ENCODE data around the gene LMTK3.

The LMTK3 gene

DNA sequence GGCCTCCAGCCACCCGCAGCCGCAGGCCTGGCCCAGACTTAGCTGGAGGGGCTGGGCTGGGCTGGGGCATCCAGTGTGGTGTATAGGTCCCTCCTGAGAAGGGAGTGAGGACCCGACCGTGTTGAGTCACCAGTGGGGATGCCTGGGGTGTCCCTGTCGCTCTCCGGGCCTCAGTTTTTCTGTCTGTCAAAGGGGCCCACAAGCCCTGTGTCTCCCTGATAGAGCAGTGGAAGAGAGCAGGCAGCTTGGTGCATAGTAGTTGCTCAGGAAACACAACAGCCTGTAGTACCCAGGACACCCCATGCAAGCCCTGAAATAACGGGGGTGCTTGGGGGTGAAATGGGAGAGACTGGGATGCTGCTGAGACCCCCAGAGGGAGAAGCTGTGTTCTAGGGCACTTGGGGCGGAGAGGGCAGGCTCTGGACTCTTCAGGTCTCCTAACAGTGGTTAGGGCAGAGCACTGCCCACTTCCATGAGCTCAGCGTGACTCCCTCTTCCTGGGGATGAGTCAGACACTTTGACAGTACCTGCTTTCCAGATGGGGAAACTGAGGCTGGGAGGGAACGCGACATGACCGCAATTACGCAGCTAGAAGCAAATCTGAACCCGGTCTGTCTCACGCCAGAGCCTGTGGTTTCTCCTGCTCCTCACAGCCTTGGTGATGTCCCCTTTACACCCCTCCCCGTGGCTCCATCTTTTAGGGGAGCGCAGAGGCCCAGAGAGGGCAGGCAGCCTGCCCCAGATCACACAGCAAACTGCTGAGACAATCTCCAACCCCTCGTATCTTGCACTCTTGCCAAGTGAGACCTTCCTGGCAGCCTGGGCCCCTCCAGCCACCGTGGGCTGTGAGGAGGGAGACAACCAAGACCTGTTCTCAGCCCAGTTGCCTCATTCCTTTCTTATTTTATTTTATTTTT, 41.0 kb upstream of the LMTK3 start:
- no peak overlapping the region for H3K27ac ChIP-seq (ENCODE audit: insufficient read depth, low read length, poor library complexity, severe bottlenecking)
- no peaks in the 10 kb centered on the region for H3K4me1 ChIP-seq (ENCODE audit: control insufficient read depth, insufficient read depth, low read length, poor library complexity, severe bottlenecking)
- H3K9me3 ChIP-seq (ENCODE audit: control insufficient read depth, low read length) = no peaks in the 10 kb centered on the region
- H3K27me3 ChIP-seq (replicated peaks; ENCODE audit: control insufficient read depth, insufficient read depth, low read length, poor library complexity, severe bottlenecking) = no peaks in the 10 kb centered on the region
- no peak overlapping the region for H3K4me3 ChIP-seq (ENCODE audit: insufficient read depth, low read depth, low read length, poor library complexity, severe bottlenecking)
- DNase-seq = no peak
- H3K36me3 ChIP-seq (ENCODE audit: control insufficient read depth, insufficient read depth, low read length) = no peaks in the 10 kb centered on the region

DNA sequence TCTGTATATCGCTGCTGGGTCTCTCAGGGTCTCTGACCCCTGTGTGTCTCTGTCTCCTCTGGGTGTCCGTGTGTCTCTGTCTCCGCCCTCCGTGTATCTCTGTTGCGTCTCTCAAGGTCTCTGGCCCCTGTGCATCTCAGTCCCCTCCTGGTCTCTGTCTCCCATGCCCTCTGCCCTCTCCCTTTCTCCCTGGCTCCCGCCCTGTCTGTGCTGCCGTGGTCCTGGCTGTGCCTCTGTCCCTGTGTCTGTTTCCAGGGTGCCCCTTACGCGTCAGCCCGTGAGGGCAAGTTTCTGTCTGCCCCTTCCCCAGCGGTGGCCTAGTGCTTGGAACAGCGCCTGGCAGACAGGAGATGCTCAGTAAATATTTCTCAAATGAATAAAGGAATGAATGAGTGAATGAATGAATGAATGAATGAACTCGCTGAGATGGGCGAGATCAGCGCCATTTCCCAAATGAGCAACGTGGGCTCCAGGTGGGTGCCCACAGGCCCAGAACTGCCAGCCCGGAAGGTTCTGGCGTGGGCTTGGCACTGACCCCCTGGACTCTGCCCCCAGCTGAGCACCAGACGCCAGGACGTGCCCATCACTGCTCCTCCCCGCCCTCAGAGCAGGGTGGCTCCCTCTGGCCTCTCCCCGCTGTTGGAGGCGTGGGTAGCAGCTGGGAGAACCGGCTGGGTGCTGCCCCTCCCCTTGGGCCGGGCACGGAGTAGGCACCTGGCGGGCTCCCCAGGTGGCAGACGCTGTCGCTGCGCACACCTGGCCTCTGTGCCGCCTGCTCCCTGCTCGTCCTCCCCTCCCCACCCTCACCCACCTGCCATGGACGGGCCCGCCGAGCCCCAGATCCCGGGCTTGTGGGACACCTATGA, 40.0 kb upstream of the LMTK3 start, which contains the start of gene SULT2B1:
TSS of gene SULT2B1 (plus strand) at position 736 of the 866 bp plus-strand sequence. CDS start at position 817, 81 bp downstream.
- no peaks in the 10 kb centered on the region for H3K9me3 ChIP-seq (ENCODE audit: control insufficient read depth, low read length)
- no peak within 1 kb of the TSS for H3K4me3 ChIP-seq (ENCODE audit: insufficient read depth, low read depth, low read length, poor library complexity, severe bottlenecking)
- H3K27ac ChIP-seq (ENCODE audit: insufficient read depth, low read length, poor library complexity, severe bottlenecking) = no peak within 1 kb of the TSS
- DNase-seq = no peak
- H3K27me3 ChIP-seq (replicated peaks; ENCODE audit: control insufficient read depth, insufficient read depth, low read length, poor library complexity, severe bottlenecking) = no peaks in the 10 kb centered on the region
- no peaks in the 10 kb centered on the region for H3K4me1 ChIP-seq (ENCODE audit: control insufficient read depth, insufficient read depth, low read length, poor library complexity, severe bottlenecking)
- H3K36me3 ChIP-seq (ENCODE audit: control insufficient read depth, insufficient read depth, low read length) = no peaks in the 10 kb centered on the region

DNA sequence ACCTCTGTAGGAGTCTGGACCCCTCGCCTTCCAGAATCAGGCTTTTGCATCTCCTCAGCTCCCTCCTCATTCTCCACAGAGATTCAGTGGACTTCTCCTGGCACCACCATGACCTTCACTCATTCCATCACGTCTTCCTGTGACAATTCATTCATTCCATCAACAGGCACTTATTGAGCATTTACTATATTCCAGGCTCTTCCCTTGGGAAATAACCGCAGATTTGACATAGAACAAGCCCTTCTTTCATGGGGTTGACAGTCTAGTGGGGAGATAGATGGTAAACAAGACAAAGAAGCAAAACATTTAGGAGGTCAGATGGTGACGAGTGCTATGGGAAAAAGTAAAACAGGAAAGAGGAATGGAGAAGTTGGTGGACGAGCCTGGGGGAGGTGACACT, 37.7 kb upstream of the LMTK3 start:
- no peak overlapping the region for H3K27ac ChIP-seq (ENCODE audit: insufficient read depth, low read length, poor library complexity, severe bottlenecking)
- H3K27me3 ChIP-seq (replicated peaks; ENCODE audit: control insufficient read depth, insufficient read depth, low read length, poor library complexity, severe bottlenecking) = no peaks in the 10 kb centered on the region
- H3K9me3 ChIP-seq (ENCODE audit: control insufficient read depth, low read length) = no peaks in the 10 kb centered on the region

DNA sequence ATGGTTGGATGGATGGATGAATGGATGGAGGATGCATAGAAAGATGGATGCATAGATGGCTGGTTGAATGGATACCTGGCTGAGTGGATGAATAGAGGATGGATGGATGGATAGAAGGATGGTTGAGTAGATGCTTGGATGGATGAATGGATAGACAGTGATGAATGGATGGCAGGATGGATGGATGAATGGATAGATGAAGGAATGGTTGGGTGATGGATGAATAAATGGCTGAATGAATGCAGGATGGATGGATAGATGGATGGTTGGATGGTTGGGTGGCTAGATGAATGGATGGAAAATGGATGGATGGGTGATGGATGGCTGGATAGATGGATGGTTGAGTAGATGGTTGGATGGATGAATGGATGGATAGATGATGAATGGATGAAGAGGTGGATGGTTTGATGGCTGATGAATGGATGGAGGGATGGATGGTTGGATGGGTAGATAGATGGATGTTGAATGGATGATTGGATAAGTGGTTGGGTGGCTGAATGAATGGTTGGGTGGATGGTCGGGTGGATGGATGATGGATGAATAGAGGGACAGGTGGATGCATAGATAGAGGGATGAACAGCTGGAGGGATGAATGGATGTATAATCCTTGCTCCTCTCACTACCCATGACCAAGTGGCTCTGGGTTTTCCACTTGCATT, 36.7 kb upstream of the LMTK3 start:
- no peak for DNase-seq
- no peaks in the 10 kb centered on the region for H3K4me1 ChIP-seq (ENCODE audit: control insufficient read depth, insufficient read depth, low read length, poor library complexity, severe bottlenecking)
- H3K27me3 ChIP-seq (replicated peaks; ENCODE audit: control insufficient read depth, insufficient read depth, low read length, poor library complexity, severe bottlenecking) = no peaks in the 10 kb centered on the region
- no peak overlapping the region for H3K4me3 ChIP-seq (ENCODE audit: insufficient read depth, low read depth, low read length, poor library complexity, severe bottlenecking)
- H3K36me3 ChIP-seq (ENCODE audit: control insufficient read depth, insufficient read depth, low read length) = no peaks in the 10 kb centered on the region
- H3K9me3 ChIP-seq (ENCODE audit: control insufficient read depth, low read length) = no peaks in the 10 kb centered on the region
- H3K27ac ChIP-seq (ENCODE audit: insufficient read depth, low read length, poor library complexity, severe bottlenecking) = no peak overlapping the region

More for the DNA sequence above, 37.7 kb upstream of the LMTK3 start:
- Histone ChIP-seq H3K4me3 (ENCODE audit: insufficient read depth, low read depth, low read length, poor library complexity, severe bottlenecking) (no peak overlapping the region), H3K4me1 (ENCODE audit: control insufficient read depth, insufficient read depth, low read length, poor library complexity, severe bottlenecking) (no peaks in the 10 kb centered on the region), H3K36me3 (ENCODE audit: control insufficient read depth, insufficient read depth, low read length) (no peaks in the 10 kb centered on the region)
- no peak for DNase-seq

DNA sequence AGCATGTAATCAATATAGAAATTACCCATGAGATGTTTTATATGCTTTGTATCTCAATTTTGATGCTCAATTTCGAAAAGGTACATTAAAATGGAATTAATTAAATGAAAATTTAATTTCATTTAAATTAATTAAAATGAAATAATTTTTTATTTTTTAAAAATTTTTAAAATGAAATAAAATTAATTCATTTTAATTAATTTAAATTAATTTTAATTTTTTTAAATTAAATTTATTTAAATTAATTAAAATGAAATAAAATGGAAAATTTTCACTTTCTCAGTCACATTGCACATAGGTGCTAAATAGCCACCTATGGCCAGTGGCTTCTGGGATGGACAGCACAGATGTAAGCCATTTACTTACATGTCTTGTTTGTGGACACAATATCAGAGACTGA, 36.1 kb upstream of the LMTK3 start:
- no peaks in the 10 kb centered on the region for H3K36me3 ChIP-seq (ENCODE audit: control insufficient read depth, insufficient read depth, low read length)
- no peak overlapping the region for H3K27ac ChIP-seq (ENCODE audit: insufficient read depth, low read length, poor library complexity, severe bottlenecking)
- no peaks in the 10 kb centered on the region for H3K9me3 ChIP-seq (ENCODE audit: control insufficient read depth, low read length)
- H3K4me1 ChIP-seq (ENCODE audit: control insufficient read depth, insufficient read depth, low read length, poor library complexity, severe bottlenecking) = no peaks in the 10 kb centered on the region
- H3K4me3 ChIP-seq (ENCODE audit: insufficient read depth, low read depth, low read length, poor library complexity, severe bottlenecking) = no peak overlapping the region
- DNase-seq = no peak
- no peaks in the 10 kb centered on the region for H3K27me3 ChIP-seq (replicated peaks; ENCODE audit: control insufficient read depth, insufficient read depth, low read length, poor library complexity, severe bottlenecking)

DNA sequence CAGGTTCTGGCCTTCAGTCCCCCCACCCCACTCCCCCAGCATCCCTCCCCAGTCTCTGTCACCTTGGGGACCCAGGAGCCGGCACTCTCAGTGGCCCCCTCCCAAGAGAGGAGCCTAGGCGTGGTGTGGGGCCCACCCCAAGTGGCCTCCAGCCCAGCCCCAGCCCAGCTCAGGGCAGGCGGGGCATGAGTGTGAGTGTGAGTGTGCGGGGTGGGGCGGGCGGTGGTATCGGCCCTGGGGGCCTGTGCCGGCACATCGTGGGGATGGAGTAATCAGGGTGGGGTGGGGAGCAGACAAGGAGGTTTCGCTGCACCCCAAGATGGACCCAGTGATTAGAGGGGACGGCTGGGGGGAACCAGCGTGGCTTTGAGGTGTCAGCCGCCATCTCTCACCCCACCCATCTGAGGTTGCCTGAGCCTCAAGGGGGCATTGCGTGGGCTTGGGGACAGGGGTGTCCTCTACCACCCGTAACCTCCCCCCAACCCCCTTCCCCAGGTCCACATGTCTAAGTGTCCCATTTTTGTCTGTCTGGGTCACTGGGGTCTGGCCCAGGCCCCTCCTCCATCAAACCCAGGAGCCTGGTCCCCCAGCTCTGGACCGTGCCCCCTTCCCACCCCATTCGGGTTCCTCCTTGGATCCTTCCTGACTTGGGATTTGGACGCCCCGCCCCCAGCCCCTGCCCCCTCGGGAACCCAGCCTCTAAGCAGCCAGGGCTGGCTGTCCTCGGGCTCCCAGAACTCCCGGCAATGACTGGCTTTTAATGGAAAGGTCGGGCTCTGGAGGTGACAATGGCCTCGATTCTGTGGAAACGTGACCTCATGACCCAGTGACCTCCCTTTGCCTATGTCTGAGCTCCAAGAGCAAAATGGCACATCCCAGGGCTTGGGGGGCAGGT, 33.5 kb upstream of the LMTK3 start:
- Histone ChIP-seq H3K27ac (ENCODE audit: insufficient read depth, low read length, poor library complexity, severe bottlenecking) (no peak overlapping the region), H3K4me3 (ENCODE audit: insufficient read depth, low read depth, low read length, poor library complexity, severe bottlenecking) (no peak overlapping the region)
- DNase-seq = no peak

DNA sequence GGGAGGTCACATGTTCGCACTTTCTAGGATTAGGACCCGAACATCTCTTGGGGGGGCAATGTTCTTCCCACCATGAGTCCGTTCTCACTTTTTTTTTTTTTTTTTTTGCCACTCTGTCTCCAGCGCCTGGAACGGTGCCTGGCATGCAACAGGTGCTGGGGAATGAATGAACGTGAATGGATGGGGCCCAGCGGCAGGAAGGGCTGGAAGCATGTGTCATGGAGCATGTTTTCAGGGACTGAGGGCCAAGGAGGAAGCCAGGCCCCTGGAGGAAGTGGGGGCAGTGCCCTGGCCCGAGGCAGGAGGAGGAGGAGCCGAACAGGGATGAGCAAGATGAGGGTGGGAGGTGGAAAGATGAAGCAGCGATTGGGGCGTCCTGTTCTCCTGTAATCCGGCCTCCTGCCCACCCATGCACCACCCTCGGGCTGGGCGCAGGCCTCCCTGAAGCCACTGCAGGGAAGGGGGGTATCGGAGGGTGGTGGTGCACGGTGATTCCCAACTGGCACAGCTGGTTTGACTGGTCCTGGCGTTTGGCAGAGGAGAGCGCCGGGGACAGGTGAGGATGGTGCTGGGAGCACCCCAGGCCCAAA, 31.6 kb upstream of the LMTK3 start:
- no peaks in the 10 kb centered on the region for H3K36me3 ChIP-seq (ENCODE audit: control insufficient read depth, insufficient read depth, low read length)
- no peak overlapping the region for H3K27ac ChIP-seq (ENCODE audit: insufficient read depth, low read length, poor library complexity, severe bottlenecking)
- no peak overlapping the region for H3K4me3 ChIP-seq (ENCODE audit: insufficient read depth, low read depth, low read length, poor library complexity, severe bottlenecking)
- no peaks in the 10 kb centered on the region for H3K27me3 ChIP-seq (replicated peaks; ENCODE audit: control insufficient read depth, insufficient read depth, low read length, poor library complexity, severe bottlenecking)
- no peaks in the 10 kb centered on the region for H3K4me1 ChIP-seq (ENCODE audit: control insufficient read depth, insufficient read depth, low read length, poor library complexity, severe bottlenecking)
- DNase-seq = no peak
- no peaks in the 10 kb centered on the region for H3K9me3 ChIP-seq (ENCODE audit: control insufficient read depth, low read length)

More for the DNA sequence above, 33.5 kb upstream of the LMTK3 start:
- Histone ChIP-seq H3K27me3 (replicated peaks; ENCODE audit: control insufficient read depth, insufficient read depth, low read length, poor library complexity, severe bottlenecking) (no peaks in the 10 kb centered on the region), H3K9me3 (ENCODE audit: control insufficient read depth, low read length) (no peaks in the 10 kb centered on the region), H3K4me1 (ENCODE audit: control insufficient read depth, insufficient read depth, low read length, poor library complexity, severe bottlenecking) (no peaks in the 10 kb centered on the region), H3K36me3 (ENCODE audit: control insufficient read depth, insufficient read depth, low read length) (no peaks in the 10 kb centered on the region)

DNA sequence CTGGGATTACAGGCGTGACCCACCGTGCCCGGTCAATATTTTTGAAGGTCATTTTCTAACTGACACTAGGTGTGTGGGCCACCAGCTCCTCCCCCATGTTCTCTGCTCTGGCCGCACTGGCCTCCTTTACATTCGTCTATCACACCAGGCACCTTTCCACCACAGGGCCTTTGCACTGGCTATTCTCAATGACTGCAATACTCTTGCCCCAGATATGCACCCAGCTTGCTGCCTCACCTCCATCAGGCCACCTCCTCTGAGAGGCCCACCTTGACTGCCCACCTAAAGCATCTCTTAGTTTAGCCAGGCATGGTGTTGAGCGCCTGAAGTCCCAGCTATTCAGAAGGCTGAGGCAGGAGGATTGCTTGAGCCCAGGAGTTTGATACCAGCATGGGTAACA, 30.2 kb upstream of the LMTK3 start:
- no peak for DNase-seq
- Histone ChIP-seq H3K4me3 (ENCODE audit: insufficient read depth, low read depth, low read length, poor library complexity, severe bottlenecking) (no peak overlapping the region), H3K9me3 (ENCODE audit: control insufficient read depth, low read length) (no peaks in the 10 kb centered on the region), H3K27ac (ENCODE audit: insufficient read depth, low read length, poor library complexity, severe bottlenecking) (no peak overlapping the region), H3K27me3 (replicated peaks; ENCODE audit: control insufficient read depth, insufficient read depth, low read length, poor library complexity, severe bottlenecking) (no peaks in the 10 kb centered on the region), H3K4me1 (ENCODE audit: control insufficient read depth, insufficient read depth, low read length, poor library complexity, severe bottlenecking) (no peaks in the 10 kb centered on the region), H3K36me3 (ENCODE audit: control insufficient read depth, insufficient read depth, low read length) (no peaks in the 10 kb centered on the region)

DNA sequence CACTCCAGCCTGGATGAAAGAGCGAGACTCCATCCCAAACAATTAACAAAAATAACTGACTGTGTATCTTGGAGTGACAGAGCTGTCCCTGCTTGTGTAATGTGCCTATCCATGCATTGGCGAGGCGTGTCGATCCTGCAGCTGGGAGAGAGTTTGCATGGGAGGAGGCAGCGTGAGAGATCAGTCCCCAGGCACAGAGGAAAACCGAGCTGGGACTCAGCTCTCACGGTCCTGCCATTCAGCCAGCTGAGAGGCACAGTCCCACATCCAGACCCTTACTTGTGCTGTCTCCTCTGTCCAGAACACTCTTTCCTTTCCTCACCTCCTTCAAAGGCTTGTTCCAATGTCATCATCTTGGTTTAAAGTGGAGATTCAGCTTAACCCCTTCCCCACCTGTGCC, 28.5 kb upstream of the LMTK3 start:
- DNase-seq = no peak
- no peaks in the 10 kb centered on the region for H3K9me3 ChIP-seq (ENCODE audit: control insufficient read depth, low read length)
- H3K4me3 ChIP-seq (ENCODE audit: insufficient read depth, low read depth, low read length, poor library complexity, severe bottlenecking) = no peak overlapping the region
- H3K27ac ChIP-seq (ENCODE audit: insufficient read depth, low read length, poor library complexity, severe bottlenecking) = no peak overlapping the region
- H3K36me3 ChIP-seq (ENCODE audit: control insufficient read depth, insufficient read depth, low read length) = no peaks in the 10 kb centered on the region
- no peaks in the 10 kb centered on the region for H3K4me1 ChIP-seq (ENCODE audit: control insufficient read depth, insufficient read depth, low read length, poor library complexity, severe bottlenecking)
- no peaks in the 10 kb centered on the region for H3K27me3 ChIP-seq (replicated peaks; ENCODE audit: control insufficient read depth, insufficient read depth, low read length, poor library complexity, severe bottlenecking)

All from effector memory CD4-positive, alpha-beta T cell (primary cell).